GM12874 (cell line): ENCODE measurements around the gene S100G.
A peak's percentile ranks its signal among the peaks of the same experiment; 100 is the strongest.

ENCODE experiments used
- TF ChIP-seq, protein P1 (sequence below): IDR thresholded peaks from 2 replicates; pipeline ENCODE4 v1.5.1; 2011; ENCODE audit warnings: low read depth, mild to moderate bottlenecking, control low read depth, low read length, moderate library complexity; ENCODE audit not compliant: insufficient read depth

The S100G gene

DNA sequence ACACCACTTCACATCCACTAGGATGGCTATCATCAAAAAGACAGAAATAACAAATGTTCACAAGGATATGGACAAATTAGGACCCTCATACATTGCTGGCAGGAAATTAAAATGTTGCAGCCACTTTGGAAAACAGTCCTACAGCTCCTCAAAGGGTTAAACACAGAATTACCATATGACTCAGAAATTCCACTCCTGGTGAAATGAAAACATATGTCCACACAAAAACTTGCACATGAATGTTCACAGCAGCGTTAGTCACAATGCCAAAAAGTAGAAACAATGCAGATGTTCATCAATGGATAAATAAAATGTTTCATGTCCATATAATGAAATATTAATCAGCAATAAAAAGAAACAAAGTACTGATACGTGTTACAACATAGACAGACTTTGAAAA lies 15.1 kb downstream of the S100G start:
- TF ChIP-seq, protein P1, sequence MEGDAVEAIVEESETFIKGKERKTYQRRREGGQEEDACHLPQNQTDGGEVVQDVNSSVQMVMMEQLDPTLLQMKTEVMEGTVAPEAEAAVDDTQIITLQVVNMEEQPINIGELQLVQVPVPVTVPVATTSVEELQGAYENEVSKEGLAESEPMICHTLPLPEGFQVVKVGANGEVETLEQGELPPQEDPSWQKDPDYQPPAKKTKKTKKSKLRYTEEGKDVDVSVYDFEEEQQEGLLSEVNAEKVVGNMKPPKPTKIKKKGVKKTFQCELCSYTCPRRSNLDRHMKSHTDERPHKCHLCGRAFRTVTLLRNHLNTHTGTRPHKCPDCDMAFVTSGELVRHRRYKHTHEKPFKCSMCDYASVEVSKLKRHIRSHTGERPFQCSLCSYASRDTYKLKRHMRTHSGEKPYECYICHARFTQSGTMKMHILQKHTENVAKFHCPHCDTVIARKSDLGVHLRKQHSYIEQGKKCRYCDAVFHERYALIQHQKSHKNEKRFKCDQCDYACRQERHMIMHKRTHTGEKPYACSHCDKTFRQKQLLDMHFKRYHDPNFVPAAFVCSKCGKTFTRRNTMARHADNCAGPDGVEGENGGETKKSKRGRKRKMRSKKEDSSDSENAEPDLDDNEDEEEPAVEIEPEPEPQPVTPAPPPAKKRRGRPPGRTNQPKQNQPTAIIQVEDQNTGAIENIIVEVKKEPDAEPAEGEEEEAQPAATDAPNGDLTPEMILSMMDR, result no peak

DNA sequence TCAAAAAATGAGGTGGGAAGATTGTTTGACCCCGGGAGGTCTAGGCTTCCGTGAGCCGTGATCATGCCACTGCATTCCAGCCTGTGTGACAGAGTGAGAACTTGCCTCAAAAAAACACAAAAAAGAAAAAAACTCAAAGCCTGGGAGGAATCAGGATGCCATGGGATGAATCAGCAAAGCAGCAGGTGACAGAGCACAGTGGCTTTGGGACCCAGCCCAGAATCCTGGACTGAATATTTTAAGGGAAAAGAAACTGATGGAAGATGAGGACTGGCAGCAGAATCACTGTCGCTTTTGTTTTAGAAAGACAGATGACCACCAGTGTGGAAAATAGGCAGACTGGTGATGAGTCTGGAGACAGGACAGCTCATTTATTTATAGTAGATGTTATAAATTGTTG lies 16.6 kb downstream of the S100G start:
- TF ChIP-seq, protein P1, result no peak

DNA sequence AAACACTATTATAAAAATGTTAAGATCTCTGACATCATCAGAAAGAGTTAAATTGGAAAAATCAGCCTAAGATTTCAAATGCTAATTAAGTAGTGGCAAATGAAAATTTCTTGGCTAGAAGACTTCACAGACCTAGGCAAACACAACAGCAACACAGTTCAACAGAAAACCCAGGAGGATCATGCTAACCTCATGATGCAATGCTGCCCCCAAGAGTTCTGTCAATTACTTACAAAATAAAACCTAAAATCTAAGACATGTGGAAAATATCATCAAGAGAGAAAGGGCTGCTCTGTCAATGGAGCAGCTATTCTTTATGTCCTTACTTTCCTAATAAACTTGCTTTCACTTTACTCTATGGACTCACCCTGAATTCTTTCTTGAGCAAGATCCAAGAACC lies 21.0 kb downstream of the S100G start:
- TF ChIP-seq, protein P1, result no peak

DNA sequence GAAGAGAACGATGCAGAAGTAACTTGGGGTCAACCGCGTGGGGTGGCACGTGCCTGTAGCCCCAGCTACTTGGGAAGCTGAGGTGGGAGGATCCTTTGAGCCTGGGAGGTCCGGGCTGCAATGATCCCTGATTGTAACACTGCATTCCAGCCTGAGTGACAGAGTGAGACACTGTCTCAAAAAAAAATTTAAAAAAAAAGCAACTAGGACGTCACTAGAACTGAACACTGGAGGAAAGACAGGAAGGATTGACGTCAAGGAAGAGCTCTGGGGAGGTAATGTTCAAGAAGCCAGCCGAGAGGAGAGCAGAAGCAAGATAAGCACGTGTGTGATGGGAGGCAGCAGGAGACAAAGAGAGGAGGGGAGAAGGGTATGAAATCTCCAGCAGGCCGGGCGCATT lies 28.7 kb downstream of the S100G start:
- TF ChIP-seq, protein P1, result no peak

DNA sequence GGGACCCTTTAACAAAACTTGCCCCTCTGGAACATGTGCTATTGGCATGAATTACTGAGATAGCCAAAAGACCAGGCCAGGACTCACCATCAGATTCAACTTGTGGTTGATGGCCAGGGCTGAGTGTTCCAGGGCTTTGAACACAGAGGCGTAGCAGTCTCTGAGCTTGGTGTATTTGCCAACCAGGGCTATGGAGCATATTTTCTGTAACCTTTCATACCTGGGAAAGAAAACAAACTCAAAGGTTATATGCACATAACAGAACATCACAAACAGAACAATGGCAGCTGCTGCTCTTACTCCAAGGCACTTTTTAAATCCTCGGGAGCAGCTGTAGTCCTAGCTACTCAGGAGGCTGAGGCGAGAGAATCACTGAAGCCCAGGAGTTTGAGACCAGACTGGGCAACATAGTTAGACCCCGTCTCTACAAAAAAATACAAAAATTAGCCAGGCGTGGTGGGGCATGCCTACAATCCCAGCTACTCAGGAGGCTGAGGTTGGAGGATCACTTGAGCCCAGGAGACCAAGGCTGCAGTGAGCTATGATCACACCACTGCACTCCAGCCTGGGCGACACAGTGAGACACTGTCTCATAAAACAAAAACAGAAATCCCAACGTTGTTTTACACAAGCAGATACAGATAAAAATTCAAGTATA lies 33.2 kb downstream of the S100G start:
- TF ChIP-seq, protein P1, result no peak

DNA sequence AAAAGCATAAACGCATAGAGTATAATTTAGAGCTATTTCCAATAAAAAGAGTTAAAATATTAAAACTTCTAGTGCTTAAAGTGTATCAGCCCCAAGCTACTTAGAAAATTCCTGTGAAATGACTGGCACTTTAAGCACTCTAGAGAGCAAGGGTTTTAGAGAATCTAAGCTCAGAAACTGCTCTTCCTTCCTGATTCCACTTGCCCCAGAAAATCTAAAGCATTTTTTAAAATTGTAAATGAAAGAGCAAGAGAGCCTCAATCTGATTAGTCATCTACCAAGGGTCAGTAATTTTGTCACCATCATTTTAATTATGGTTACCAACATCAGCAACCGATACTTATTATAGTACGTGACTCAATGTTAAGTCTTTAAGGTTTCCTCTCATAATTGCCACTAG lies 37.6 kb downstream of the S100G start:
- TF ChIP-seq, protein P1, result no peak

DNA sequence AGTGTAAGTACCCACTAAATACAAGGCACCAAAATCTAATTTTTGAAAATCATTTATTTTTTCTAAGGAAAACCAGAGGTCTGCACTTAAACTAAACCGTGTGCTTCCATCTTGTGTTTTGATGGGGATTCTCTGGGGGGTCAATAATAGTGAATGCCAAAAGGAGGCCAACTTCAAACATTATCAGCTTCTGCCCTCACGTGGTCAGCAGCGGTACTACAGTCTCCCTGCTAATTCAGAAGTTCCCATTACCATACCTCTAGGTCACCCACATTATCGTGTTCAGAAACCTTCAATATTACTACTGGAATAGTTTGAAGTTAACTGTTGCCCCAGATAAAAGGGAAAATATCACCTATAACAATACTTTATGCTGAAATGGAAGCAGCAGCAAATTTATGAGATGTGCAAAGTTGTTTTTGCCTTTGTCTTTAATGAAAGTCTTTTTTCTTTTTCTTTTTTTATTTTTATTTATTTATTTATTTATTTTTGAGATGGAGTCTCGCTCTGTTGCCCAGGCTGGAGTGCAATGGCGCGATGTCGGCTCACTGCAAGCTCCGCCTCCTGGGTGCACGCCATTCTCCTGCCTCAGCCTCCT lies 45.2 kb downstream of the S100G start:
- TF ChIP-seq, protein P1, result peak; percentile 70
